ENCODE measurements around the gene IL27RA.

Gene IL27RA

GRCh38 chr19:14052470-14052869 is 20.9 kb downstream of the IL27RA start:
- no peak for TF ChIP-seq EZH2phosphoT487 (IDR thresholded peaks at IDR 0.05; ENCODE audit: low read depth)
- TF ChIP-seq CTCF (IDR thresholded peaks at IDR 0.05; ENCODE audit: low read depth, low read length), result no peak
- peaks cover 18% of the 10 kb centered on the region for H3K36me3 ChIP-seq (replicated peaks; ENCODE audit: low read depth, low read length)
- H3K4me3 ChIP-seq (ENCODE audit: low read length), result no peak overlapping the region
- no peak overlapping the region for H3K4me2 ChIP-seq (ENCODE audit: low read length)
- no peaks in the 10 kb centered on the region for H3K79me2 ChIP-seq (ENCODE audit: low read length)
- H3K4me1 ChIP-seq (ENCODE audit: low read length), result no peaks in the 10 kb centered on the region
- no peaks in the 10 kb centered on the region for H3K9me3 ChIP-seq (ENCODE audit: insufficient read depth, low read length)
- H3K27ac ChIP-seq (ENCODE audit: low read length), result no peak overlapping the region
- H2AFZ ChIP-seq (ENCODE audit: low read depth, low read length), result no peak overlapping the region
- H4K20me1 ChIP-seq (ENCODE audit: insufficient read depth, low read length), result no peaks in the 10 kb centered on the region
- H3K27me3 ChIP-seq (ENCODE audit: low read depth, low read length), result no peaks in the 10 kb centered on the region
- no peak overlapping the region for H3K9ac ChIP-seq (ENCODE audit: low read length)

GRCh38 chr19:14053032-14053431 is 21.5 kb downstream of the IL27RA start:
- no peak for TF ChIP-seq EZH2phosphoT487 (IDR thresholded peaks at IDR 0.05; ENCODE audit: low read depth)
- TF ChIP-seq CTCF (IDR thresholded peaks at IDR 0.05; ENCODE audit: low read depth, low read length), result no peak
- Histone ChIP-seq H3K79me2 (ENCODE audit: low read length) (no peaks in the 10 kb centered on the region), H3K9me3 (ENCODE audit: insufficient read depth, low read length) (no peaks in the 10 kb centered on the region), H2AFZ (ENCODE audit: low read depth, low read length) (no peak overlapping the region), H3K4me3 (ENCODE audit: low read length) (no peak overlapping the region), H3K27ac (ENCODE audit: low read length) (no peak overlapping the region), H3K27me3 (ENCODE audit: low read depth, low read length) (no peaks in the 10 kb centered on the region; the same call in 1 of the 2 replicates), H3K4me2 (ENCODE audit: low read length) (no peak overlapping the region), H3K9ac (ENCODE audit: low read length) (no peak overlapping the region), H3K36me3 (replicated peaks; ENCODE audit: low read depth, low read length) (peaks cover 18% of the 10 kb centered on the region), H3K4me1 (ENCODE audit: low read length) (no peaks in the 10 kb centered on the region), H4K20me1 (ENCODE audit: insufficient read depth, low read length) (no peaks in the 10 kb centered on the region)

GRCh38 chr19:14053500-14053899 is 21.9 kb downstream of the IL27RA start:
- TF ChIP-seq EZH2phosphoT487 (IDR thresholded peaks at IDR 0.05; ENCODE audit: low read depth) (no peak), CTCF (IDR thresholded peaks at IDR 0.05; ENCODE audit: low read depth, low read length) (no peak)
- Histone ChIP-seq H3K79me2 (ENCODE audit: low read length) (no peaks in the 10 kb centered on the region), H3K4me2 (ENCODE audit: low read length) (no peak overlapping the region), H3K4me1 (ENCODE audit: low read length) (no peaks in the 10 kb centered on the region), H3K27me3 (ENCODE audit: low read depth, low read length) (peaks cover 5% of the 10 kb centered on the region; the same call in 1 of the 2 replicates), H3K36me3 (replicated peaks; ENCODE audit: low read depth, low read length) (peaks cover 15% of the 10 kb centered on the region), H4K20me1 (ENCODE audit: insufficient read depth, low read length) (no peaks in the 10 kb centered on the region), H3K9me3 (ENCODE audit: insufficient read depth, low read length) (no peaks in the 10 kb centered on the region), H2AFZ (ENCODE audit: low read depth, low read length) (no peak overlapping the region), H3K9ac (ENCODE audit: low read length) (no peak overlapping the region), H3K27ac (ENCODE audit: low read length) (no peak overlapping the region), H3K4me3 (ENCODE audit: low read length) (no peak overlapping the region)

DNA sequence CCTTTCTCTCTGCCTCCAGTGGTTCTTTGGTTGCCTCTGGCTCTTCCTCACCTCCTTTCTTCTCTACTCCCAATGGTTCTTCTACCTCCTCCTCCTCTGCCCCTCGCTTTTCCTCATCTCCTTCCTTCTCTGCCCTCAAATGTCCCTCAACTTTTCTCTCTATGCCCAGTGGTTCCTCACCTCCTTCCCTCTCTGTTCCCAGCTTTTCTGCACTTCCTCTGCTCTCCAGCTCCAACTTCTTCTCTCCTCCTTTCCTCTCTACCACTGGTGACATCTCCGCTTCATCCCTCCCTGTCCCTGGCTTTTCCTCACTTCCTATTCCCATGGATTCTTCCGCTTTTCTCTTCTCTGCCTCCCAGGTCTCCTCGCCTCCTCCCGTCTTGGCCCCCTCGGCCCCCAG is 22.5 kb downstream of the IL27RA start:
- 0 out of 2 replicates have a peak, but pooled peaks cover 2% of the 10 kb centered on the region for H3K4me1 ChIP-seq (ENCODE audit: low read length)
- H2AFZ ChIP-seq (ENCODE audit: low read depth, low read length), result no peak overlapping the region
- TF ChIP-seq CTCF (IDR thresholded peaks at IDR 0.05; ENCODE audit: low read depth, low read length) (no peak), EZH2phosphoT487 (IDR thresholded peaks at IDR 0.05; ENCODE audit: low read depth) (no peak)
- H3K27ac ChIP-seq (ENCODE audit: low read length), result no peak overlapping the region
- H3K4me3 ChIP-seq (ENCODE audit: low read length), result no peak overlapping the region
- peaks cover 8% of the 10 kb centered on the region; the same call in 1 of the 2 replicates for H3K27me3 ChIP-seq (ENCODE audit: low read depth, low read length)
- no peaks in the 10 kb centered on the region for H3K79me2 ChIP-seq (ENCODE audit: low read length)
- H3K4me2 ChIP-seq (ENCODE audit: low read length), result no peak overlapping the region
- no peaks in the 10 kb centered on the region for H4K20me1 ChIP-seq (ENCODE audit: insufficient read depth, low read length)
- H3K36me3 ChIP-seq (replicated peaks; ENCODE audit: low read depth, low read length), result peaks cover 15% of the 10 kb centered on the region
- H3K9me3 ChIP-seq (ENCODE audit: insufficient read depth, low read length), result no peaks in the 10 kb centered on the region
- H3K9ac ChIP-seq (ENCODE audit: low read length), result no peak overlapping the region

Data from OCI-LY3 (cell line).